H9 (cell line): Measurements from ENCODE around the gene NEDD9. TPM values are rescaled to one million over a fixed set of nuclear protein-coding genes. Genes with fewer than 3 reads are reported as not detected.
A peak's percentile ranks its signal among the peaks of the same experiment; 100 is the strongest.

Experiments
- DNase-seq: peaks from one replicate; pipeline ENCODE4 v3.0.0-alpha.2; 2017
- H2AFZ ChIP-seq: one replicate; pipeline ENCODE4 v1.6.1; 2013; ENCODE audit warnings: mild to moderate bottlenecking, low read length, control low read depth, moderate library complexity
- H2AK5ac ChIP-seq: 2 replicates; pipeline ENCODE4 v1.6.1; 2013; ENCODE audit warnings: low read length, control low read depth, mixed read lengths; ENCODE audit not compliant: insufficient read length
- H2BK120ac ChIP-seq: one replicate; pipeline ENCODE4 v1.6.1; 2013; ENCODE audit warnings: low read depth, mild to moderate bottlenecking, low read length, control low read depth, inconsistent platforms; ENCODE audit not compliant: poor library complexity, severe bottlenecking
- H2BK12ac ChIP-seq: 2 replicates; pipeline ENCODE4 v1.6.1; 2013; ENCODE audit warnings: low read length, control low read depth, mixed read lengths, low read depth; ENCODE audit not compliant: insufficient read length
- H2BK15ac ChIP-seq: 2 replicates; pipeline ENCODE4 v1.6.1; 2013; ENCODE audit warnings: low read depth, low read length, control low read depth
- H2BK20ac ChIP-seq: one replicate; pipeline ENCODE4 v1.6.1; 2013; ENCODE audit warnings: low read depth, mild to moderate bottlenecking, low read length, control low read depth, inconsistent platforms; ENCODE audit not compliant: poor library complexity, severe bottlenecking
- H2BK5ac ChIP-seq: 2 replicates; pipeline ENCODE4 v1.6.1; 2013; ENCODE audit warnings: low read length, control low read depth, mixed read lengths; ENCODE audit not compliant: insufficient read length
- H3K14ac ChIP-seq: 2 replicates; pipeline ENCODE4 v1.6.1; 2013; ENCODE audit warnings: low read length, control low read depth; ENCODE audit not compliant: insufficient read depth
- H3K18ac ChIP-seq: 2 replicates; pipeline ENCODE4 v1.6.1; 2013; ENCODE audit warnings: low read depth, mild to moderate bottlenecking, mixed read lengths, low read length, control low read depth; ENCODE audit not compliant: insufficient read length
- H3K23ac ChIP-seq: 2 replicates; pipeline ENCODE4 v1.6.1; 2013; ENCODE audit warnings: low read length, control low read depth, mixed read lengths, low read depth; ENCODE audit not compliant: insufficient read length
- H3K23me2 ChIP-seq: 2 replicates; pipeline ENCODE4 v1.6.1; 2013; ENCODE audit warnings: low read depth, mild to moderate bottlenecking, mixed read lengths, low read length, control low read depth; ENCODE audit not compliant: insufficient read length, poor library complexity, severe bottlenecking
- H3K27ac ChIP-seq: 2 replicates; pipeline ENCODE4 v1.5.1; 2013; ENCODE audit warnings: low read length, control low read depth, mixed read lengths, low read depth; ENCODE audit not compliant: insufficient read length
- H3K27me3 ChIP-seq: 2 replicates; pipeline ENCODE4 v1.6.1; 2013; ENCODE audit warnings: low read length, control low read depth, inconsistent platforms; ENCODE audit not compliant: insufficient read depth
- H3K4ac ChIP-seq: 2 replicates; pipeline ENCODE4 v1.6.1; 2013; ENCODE audit warnings: low read depth, mild to moderate bottlenecking, control low read depth, inconsistent platforms, low read length, moderate library complexity
- H3K4me1 ChIP-seq: 2 replicates; pipeline ENCODE4 v1.6.1; 2013; ENCODE audit warnings: low read length, control low read depth, inconsistent platforms; ENCODE audit not compliant: insufficient read depth
- H3K4me2 ChIP-seq: 2 replicates; pipeline ENCODE4 v1.6.1; 2013; ENCODE audit warnings: low read length, control low read depth, mixed read lengths; ENCODE audit not compliant: insufficient read length, insufficient read depth
- H3K56ac ChIP-seq: 2 replicates; pipeline ENCODE4 v1.6.1; 2013; ENCODE audit warnings: low read depth, mild to moderate bottlenecking, mixed read lengths, low read length, control low read depth; ENCODE audit not compliant: insufficient read length
- H3K79me1 ChIP-seq: 2 replicates; pipeline ENCODE4 v1.6.1; 2013; ENCODE audit warnings: low read depth, mild to moderate bottlenecking, moderate library complexity, low read length, control low read depth, inconsistent platforms; ENCODE audit not compliant: insufficient read depth, poor library complexity, severe bottlenecking
- H3K79me2 ChIP-seq: 2 replicates; pipeline ENCODE4 v1.6.1; 2013; ENCODE audit warnings: low read length, control low read depth, inconsistent platforms; ENCODE audit not compliant: insufficient read depth
- H3K9ac ChIP-seq: 2 replicates; pipeline ENCODE4 v1.6.1; 2013; ENCODE audit warnings: low read length, control low read depth, mixed read lengths; ENCODE audit not compliant: insufficient read length; ENCODE audit errors: extremely low read depth
- H3K9me3 ChIP-seq: one replicate; pipeline ENCODE4 v1.6.1; 2013; ENCODE audit warnings: low read depth, low read length, inconsistent platforms; ENCODE audit not compliant: control insufficient read depth
- H3T11ph ChIP-seq: one replicate; pipeline ENCODE4 v1.6.1; 2013; ENCODE audit warnings: mild to moderate bottlenecking, low read length, control low read depth, inconsistent platforms
- H4K20me1 ChIP-seq: one replicate; pipeline ENCODE4 v1.6.1; 2013; ENCODE audit not compliant: control insufficient read depth, insufficient read length, insufficient read depth
- H4K5ac ChIP-seq: 2 replicates; pipeline ENCODE4 v1.6.1; 2013; ENCODE audit warnings: low read depth, mild to moderate bottlenecking, mixed read lengths, low read length, control low read depth; ENCODE audit not compliant: insufficient read length
- H4K8ac ChIP-seq: replicated peaks from 2 replicates; pipeline ENCODE4 v1.6.1; 2013; ENCODE audit warnings: low read length, control low read depth, mixed read lengths, low read depth; ENCODE audit not compliant: insufficient read length
- H4K91ac ChIP-seq: 2 replicates; pipeline ENCODE4 v1.6.1; 2013; ENCODE audit warnings: low read depth, mild to moderate bottlenecking, moderate library complexity, mixed read lengths, low read length, control low read depth; ENCODE audit not compliant: insufficient read length
- H3K27ac Mint-ChIP-seq, 3 experiments: 2 replicates in 2 of 3; 3 replicates in 1 of 3; pipeline ENCODE4 v1.8.0; 2020 to 2021; ENCODE audit warnings: mixed read lengths in 3 of 3, mild to moderate bottlenecking in 1 of 3, moderate library complexity in 1 of 3
- H3K27me3 Mint-ChIP-seq: 2 replicates; pipeline ENCODE4 v1.8.0; 2021; ENCODE audit warnings: low read depth, mild to moderate bottlenecking, moderate library complexity, mixed read lengths
- H3K36me3 Mint-ChIP-seq, 3 experiments: 2 replicates in 2 of 3; 3 replicates in 1 of 3; pipeline ENCODE4 v1.8.0; 2020 to 2021; ENCODE audit warnings: low read depth in 3 of 3, mixed read lengths in 3 of 3; ENCODE audit not compliant: insufficient read depth in 1 of 3
- H3K4me1 Mint-ChIP-seq, 2 experiments: 2 replicates each; pipeline ENCODE4 v1.8.0; 2020; ENCODE audit warnings: mixed read lengths in 2 of 2
- H3K4me3 Mint-ChIP-seq, 2 experiments: 2 replicates in 1 of 2; 3 replicates in 1 of 2; pipeline ENCODE4 v1.8.0; 2020 to 2021; ENCODE audit warnings: mild to moderate bottlenecking in 2 of 2, mixed read lengths in 2 of 2, moderate library complexity in 1 of 2
- H3K9me3 Mint-ChIP-seq, 2 experiments: 2 replicates in 1 of 2; 3 replicates in 1 of 2; pipeline ENCODE4 v1.8.0; 2020; ENCODE audit warnings: mild to moderate bottlenecking in 2 of 2, mixed read lengths in 2 of 2, moderate library complexity in 1 of 2
- WGBS: extraction: QIAGEN DNeasy Blood & Tissue Kit; methylation state at CpG from one replicate; pipeline ENCODE4 v1.1.7; 2013; ENCODE audit warnings: missing lambda C conversion rate, low lambda C conversion rate, mixed read lengths; ENCODE audit not compliant: insufficient read length; ENCODE audit errors: extremely low coverage; 5-methylcytosine and 5-hydroxymethylcytosine counted together
- total RNA-seq: library from RNA; stranded (reverse); gene quantifications from 2 replicates; pipeline ENCODE4 v1.2.1, GENCODE V29; 2021
- TF ChIP-seq, protein P1 (sequence below): fragments of 200-600 bp; sonication (generic); conservative IDR thresholded peaks from 3 replicates; pipeline ENCODE4 v1.8.0; 2021; ENCODE audit warnings: antibody characterized with exemption, mild to moderate bottlenecking

The NEDD9 gene
- total RNA-seq, 1 experiment from 2014 or later: 5.5 TPM

DNA sequence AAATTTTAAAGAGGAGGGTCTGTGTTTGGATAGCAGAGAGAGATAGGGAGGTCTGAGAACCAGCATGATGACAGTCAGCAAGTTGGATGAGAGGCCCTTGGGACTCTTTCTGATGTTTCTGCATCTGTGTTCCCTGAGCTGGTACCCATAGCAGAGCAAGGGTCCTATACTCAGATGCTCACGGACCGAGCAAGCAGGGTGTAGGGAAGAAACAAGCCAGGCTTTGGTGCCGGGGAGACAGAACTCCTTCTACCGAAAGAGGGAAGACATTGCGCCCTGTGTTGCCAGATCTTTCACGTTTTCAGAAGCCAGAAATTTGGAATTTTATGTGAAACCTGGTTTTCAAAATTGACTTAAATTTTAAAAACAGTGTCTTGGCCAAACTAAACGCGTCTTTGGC lies 34.6 kb downstream of the NEDD9 start:
- Histone ChIP-seq H2AFZ (no peak overlapping the region), H3K79me1 (no peaks in the 10 kb centered on the region), H3K23me2 (no peaks in the 10 kb centered on the region), H3K9me3 (no peaks in the 10 kb centered on the region), H3K14ac (no peak overlapping the region), H3K79me2 (no peaks in the 10 kb centered on the region), H3K4ac (no peak overlapping the region), H3K27me3 (no peaks in the 10 kb centered on the region), H4K5ac (no peak overlapping the region), H4K20me1 (no peaks in the 10 kb centered on the region), H3T11ph (no peak overlapping the region), H4K8ac (no peak overlapping the region), H3K9ac (no peak overlapping the region), H2BK15ac (no peak overlapping the region), H3K4me1 (peaks cover 19% of the 10 kb centered on the region), H3K18ac (no peak overlapping the region), H2BK5ac (no peak overlapping the region), H2AK5ac (no peak overlapping the region), H4K91ac (no peak overlapping the region), H2BK20ac (no peak overlapping the region), H3K27ac (no peak overlapping the region), H2BK12ac (no peak overlapping the region), H3K4me2 (no peak overlapping the region), H3K23ac (no peak overlapping the region), H3K56ac (no peak overlapping the region), H2BK120ac (no peak overlapping the region)
- Mint-ChIP-seq H3K36me3 (peaks cover 8 to 13% (median 8%) of the 10 kb centered on the region in 3 experiments), H3K9me3 (peaks cover 2 to 4% of the 10 kb centered on the region in 2 experiments; a peak in 3 of 5 replicates), H3K4me1 (peaks cover 58% of the 10 kb centered on the region in 2 experiments), H3K4me3 (no peak overlapping the region), H3K27me3 (no peaks in the 10 kb centered on the region; the same call in 1 of the 2 replicates), H3K27ac (peak overlapping the region in 1 of 3 experiments; percentile 88; a peak in 1 of 7 replicates)
- no CpG with 5 or more reads among the region's 8 CpGs for WGBS
- TF ChIP-seq, protein P1, sequence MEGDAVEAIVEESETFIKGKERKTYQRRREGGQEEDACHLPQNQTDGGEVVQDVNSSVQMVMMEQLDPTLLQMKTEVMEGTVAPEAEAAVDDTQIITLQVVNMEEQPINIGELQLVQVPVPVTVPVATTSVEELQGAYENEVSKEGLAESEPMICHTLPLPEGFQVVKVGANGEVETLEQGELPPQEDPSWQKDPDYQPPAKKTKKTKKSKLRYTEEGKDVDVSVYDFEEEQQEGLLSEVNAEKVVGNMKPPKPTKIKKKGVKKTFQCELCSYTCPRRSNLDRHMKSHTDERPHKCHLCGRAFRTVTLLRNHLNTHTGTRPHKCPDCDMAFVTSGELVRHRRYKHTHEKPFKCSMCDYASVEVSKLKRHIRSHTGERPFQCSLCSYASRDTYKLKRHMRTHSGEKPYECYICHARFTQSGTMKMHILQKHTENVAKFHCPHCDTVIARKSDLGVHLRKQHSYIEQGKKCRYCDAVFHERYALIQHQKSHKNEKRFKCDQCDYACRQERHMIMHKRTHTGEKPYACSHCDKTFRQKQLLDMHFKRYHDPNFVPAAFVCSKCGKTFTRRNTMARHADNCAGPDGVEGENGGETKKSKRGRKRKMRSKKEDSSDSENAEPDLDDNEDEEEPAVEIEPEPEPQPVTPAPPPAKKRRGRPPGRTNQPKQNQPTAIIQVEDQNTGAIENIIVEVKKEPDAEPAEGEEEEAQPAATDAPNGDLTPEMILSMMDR: no peak
- DNase-seq: no peak
